Fibroblast of the conjunctiva (primary cell): Measurements from ENCODE around the gene XPC.
"Not testable (repeated sequence)": the region's sequence is repeated elsewhere in the genome, so short reads cannot be mapped to it uniquely, and the experiment has no call there.

Source experiments
- DNase-seq: peaks from one replicate; pipeline ENCODE4 v3.0.0-alpha.2; 2010; ENCODE audit warnings: low read depth

Gene XPC

GRCh38 chr3:14178247-14179113, at the start of gene XPC, which contains the start of gene LSM3:
TSS of gene XPC (minus strand) at chr3:14178601. CDS start at chr3:14178568, 33 bp downstream.
TSS of gene LSM3 (plus strand) at chr3:14178817. CDS start at chr3:14178861, 44 bp downstream.
- DNase-seq: peak; percentile 98

DNA sequence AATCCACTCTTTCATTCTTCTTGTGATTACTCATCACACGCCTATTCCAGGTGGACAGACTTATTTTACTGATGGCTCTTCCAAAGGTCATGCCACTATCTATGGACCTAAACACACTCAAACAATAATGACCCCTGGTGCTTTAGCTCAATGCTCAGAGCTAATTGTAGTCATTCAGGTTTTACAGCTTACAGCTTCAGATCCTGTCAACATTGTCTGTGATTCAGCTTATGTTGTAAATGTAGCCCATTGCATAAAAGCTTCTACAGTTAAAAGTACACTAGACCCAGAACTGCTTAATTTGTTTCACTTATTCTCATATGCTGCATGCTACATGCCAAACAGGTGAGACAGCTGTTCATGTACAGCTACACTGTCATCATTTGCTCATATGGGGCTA, 49.5 kb upstream of the XPC start:
- no peak for DNase-seq

GRCh38 chr3:14226351-14226750, 48.0 kb upstream of the XPC start:
- DNase-seq: not testable (repeated sequence)

GRCh38 chr3:14225421-14225820, 47.0 kb upstream of the XPC start:
- DNase-seq: no peak

DNA sequence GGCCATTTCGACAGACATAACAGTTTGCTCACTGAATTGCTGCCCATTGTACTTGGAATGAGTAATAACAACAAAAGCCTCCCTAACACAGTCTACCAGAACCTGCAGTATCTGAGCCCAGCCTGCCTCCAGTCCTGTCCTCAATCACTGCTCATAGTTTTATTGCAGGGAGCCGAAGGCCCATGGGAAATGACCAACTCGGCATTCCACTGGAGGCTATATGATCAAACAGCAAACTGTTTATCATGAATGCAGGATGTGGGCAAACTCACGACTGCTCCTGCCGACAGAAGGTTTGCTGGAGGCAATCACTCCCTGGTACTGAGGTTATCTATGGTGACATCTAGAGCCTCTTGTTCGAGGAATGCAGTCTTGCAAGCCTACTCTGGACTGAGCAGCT, 46.5 kb upstream of the XPC start:
- no peak for DNase-seq

DNA sequence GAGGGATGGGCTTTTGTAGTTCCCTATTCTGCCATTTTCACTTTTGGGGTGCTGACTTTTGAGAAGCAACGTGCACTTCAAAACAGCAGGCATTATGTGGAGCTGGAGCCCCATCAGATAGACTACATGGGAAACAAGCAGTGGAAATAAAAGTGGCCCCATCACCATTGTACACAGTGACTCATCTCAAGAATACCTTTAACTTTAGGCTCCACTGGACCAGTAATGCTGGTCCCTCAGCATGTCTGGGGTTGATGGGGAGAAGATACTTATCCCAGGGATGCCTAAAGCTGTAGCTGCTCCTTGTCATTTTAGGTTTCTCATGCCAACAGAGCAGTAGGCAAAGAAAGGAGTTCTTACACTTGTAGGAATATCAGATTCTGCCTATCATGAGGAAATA, 45.2 kb upstream of the XPC start:
- DNase-seq: no peak

DNA sequence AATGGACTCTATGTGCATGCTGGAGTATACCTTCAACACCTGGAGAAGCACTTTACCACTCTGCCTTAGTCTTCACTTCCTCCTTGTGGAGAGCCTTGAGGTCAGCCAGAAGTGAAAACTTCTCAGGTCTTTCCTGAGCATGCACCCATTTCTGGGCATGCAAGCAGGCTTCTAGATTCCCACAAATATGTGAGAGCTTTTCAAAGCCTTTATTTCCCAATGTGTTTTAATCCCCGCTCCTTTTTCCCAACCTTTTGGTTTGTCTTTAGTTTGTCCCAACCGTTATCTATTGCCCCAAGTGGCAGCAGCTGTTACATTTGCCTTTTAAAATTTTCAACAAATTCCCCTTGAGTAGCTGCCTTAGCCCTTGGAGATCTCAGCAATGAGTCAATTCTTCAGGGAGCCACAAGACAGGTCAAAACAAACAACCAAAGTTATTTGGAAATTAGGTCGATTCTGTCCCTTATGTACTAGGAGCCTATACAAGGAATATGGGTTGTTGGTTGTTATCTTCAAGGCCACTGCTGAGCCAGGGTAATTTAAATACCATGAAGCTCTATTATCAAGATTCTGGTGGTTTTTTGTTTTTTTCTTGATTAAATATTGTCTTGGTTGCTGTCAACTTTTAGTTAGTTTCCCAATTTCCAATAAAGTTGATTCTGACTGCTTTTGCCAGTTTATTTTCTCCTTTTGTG, 44.6 kb upstream of the XPC start:
- no peak for DNase-seq

- no peak for DNase-seq
Measured at GRCh38 chr3:14222457-14222856, 44.1 kb upstream of the XPC start.

GRCh38 chr3:14221902-14222301, 43.5 kb upstream of the XPC start:
- DNase-seq: no peak

DNA sequence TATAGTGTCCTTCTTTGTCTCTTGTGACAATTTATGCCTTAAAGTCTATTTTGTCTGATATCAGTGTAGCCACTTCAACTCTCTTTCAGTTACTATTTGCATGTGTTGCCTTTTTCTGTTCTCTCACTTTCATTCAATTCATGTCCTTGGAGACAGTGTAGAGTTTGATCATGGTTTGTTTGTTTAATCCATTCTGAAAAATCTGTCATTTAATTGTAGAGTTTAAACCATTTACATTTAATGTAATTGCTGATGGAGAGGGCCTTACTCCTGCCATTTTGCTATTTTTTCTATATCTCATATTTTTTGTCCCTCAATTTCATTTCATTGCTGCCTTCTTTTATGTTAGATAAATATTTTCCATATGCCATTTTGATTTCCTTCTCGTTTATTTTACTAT, 42.5 kb upstream of the XPC start:
- DNase-seq: no peak

DNA sequence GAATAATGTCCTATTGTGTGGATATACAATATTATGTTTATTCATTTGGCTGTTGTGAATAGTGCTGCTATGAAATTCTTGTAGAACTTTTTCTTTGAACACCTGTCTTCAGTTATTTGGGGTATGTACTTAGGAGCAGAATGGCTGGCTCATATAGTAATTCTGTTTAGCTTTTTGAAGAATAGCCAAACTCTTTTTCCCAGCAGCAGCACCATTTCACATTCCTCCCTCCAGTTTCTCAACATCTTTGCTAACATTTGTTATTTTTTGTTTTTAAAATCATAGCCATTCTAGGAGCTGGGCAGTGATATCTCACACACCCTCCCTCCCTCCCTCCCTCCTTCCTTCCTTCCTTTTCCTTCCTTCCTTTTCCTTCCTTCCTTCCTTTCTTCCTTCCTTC, 40.0 kb upstream of the XPC start:
- DNase-seq: no peak

DNA sequence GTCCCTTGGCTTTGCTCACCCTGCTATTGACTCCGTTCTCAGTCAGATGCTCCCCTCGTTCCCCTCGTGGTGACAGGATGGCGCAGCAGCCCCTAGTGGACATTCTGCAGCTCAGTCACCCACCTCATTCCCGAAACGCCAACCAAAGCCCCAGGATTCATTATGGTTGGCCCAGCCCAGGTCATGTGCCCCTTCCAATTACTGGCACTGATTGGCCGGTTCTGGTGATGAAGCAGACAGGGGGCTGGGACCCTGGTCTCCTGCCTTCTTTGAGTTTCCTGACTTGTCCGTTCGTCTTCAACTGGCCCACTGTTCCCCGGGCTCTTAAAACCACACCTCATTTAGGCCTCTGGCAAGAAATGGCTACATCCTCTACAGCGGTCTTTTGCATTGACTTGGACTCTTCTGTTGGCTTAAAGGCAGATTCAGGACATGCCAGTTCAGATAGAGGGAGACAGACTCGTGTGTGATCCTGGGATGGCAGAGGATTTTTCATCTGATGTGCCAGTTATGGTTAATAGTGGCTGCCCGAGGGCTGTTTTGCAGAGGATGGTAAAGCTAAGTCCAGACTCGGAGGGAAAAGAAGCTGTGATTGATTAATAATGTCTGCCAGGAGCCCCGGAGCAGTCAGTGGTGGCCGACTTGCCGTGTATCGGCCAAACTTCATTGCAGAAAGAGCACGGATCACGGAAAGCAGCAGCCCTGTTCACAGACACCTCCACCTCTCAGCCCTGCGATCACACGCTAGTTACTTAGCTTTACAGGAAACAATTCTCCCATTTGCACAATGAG, 38.1 kb upstream of the XPC start:
- DNase-seq: no peak

DNA sequence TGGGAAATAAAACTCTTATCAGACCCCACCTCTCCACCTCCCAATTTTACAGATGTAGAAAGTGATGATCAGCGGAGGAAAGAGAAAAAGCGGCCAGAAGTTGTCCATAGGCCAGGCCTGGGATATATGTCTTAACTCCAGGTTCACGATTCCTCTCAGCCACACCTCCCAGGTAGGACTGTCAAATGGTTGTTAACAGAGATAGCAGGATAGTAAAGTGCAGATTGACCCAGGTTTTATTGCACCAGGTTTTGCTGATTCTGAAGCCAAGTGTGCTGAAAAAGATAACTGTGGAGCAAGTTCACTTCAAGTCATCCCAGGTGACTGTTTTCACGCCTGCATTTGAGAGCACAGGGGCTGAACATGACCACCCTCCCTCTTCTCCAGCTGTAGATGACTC, 36.4 kb upstream of the XPC start:
- no peak for DNase-seq

- DNase-seq: no peak
Measured at GRCh38 chr3:14213066-14213774, 34.8 kb upstream of the XPC start.

DNA sequence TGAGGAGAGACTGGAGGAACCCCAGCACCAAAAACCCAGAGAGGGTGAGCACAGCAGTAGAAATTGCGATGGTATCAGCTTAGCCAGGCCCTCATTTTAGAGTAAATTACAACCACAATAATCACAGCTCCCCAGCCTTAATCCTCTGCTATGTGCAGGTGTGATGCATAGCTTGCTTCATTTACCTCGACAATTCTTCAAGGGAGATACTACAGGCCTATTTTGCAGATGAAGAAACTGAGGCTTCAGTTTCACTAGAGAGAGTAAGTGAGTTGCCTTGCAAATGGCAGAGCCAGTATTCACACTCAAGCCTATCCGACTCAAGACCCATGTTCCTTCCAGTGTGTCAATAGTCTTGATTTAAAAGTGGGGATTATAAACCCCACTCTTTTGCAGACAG, 33.6 kb upstream of the XPC start:
- no peak for DNase-seq

DNA sequence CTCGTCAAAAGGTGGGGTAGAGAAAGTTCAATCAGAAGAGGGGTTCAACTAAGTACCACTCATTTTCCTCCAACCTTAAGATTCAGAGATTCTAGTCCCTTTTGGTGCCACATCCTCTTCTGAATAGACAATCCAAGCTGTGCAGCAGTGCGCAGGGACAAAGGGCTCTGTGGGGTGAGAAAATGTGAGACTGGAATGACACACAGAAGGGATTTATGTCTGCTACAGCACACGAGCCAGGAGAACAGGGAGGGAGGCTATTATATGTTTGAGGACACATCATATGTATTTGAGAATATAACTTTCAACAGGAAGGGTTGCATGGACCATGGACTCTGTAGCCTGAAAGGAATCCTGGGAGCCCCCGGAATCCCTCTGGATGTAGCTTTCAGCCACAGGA, 33.2 kb upstream of the XPC start:
- no peak for DNase-seq

DNA sequence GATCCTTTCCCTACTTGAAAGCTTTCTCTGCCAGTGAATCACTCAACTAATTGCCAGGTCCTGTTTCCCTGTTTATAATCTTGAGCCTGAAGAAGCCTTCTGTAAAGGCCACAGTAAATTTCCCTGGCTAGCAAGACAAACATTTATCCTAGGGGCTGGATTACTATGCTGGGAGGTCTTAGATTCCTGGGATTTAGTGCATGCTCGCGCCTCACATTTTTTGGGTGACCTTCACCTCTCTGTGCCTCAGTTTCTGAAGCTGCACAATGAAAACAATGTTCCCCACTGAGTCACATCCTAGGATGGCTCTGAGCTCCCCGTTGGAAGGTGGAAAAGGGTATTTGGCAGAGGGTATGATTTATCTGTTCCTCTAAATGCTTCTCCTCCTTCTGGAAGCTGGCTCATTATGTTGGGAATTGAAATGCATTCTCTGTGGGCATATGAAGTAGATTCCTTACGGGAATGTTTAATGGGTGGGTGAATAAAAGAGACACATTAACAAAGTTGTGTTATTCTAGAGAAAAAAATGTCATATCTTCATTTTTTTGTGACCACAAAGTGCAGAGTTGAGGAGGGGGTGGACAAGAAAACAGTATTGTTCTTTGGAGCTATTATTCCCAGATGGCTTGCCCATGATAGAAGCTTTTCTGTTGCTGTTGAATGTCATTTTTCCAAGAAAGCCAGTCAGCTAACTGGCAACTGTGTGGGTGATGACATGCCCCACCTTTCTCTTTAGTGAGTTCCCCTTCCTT, 32.6 kb upstream of the XPC start:
- no peak for DNase-seq

DNA sequence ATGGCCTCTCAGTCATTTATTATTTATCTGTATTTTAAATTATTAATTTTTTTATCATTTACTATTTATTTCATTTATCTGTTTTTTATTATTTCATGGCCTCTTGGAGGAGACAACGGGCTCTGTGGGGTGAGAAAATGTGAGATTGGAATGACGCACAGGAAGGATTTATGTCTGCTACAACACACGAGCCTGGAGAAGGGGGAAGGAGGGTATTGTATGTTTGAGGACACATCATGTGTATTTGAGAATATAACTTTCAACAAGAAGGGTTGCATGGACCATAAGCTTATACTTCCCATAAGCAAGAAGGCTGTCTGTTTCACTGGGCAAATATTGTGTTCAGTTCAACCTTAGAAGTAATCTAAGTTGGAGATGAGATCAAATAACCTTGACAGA, 31.9 kb upstream of the XPC start:
- DNase-seq: no peak

- no peak for DNase-seq
Measured at GRCh38 chr3:14209581-14210289, 31.3 kb upstream of the XPC start.

DNA sequence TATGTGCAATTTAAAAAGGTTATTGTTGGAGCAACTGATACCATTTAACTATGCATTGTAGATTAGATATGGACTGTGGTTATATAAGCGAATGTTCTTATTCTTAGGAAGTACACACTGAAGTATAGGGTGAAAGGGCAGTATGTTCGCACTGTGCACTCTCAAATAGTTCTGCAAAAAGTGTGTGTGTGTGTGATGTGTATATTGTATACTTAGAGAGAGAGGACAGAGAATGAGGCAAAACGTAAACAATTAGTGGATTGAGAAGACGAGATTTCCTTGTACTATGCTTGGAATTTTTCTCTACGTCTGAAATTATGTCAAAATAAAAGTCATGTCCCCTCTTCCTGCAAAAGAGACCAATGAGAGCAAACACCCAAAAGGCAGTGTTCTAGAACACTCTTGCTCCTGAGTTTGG, 30.6 kb upstream of the XPC start:
- DNase-seq: no peak

GRCh38 chr3:14208168-14208567, 29.8 kb upstream of the XPC start:
- DNase-seq: no peak
